AG09309 (cell line): ENCODE results near the gene MEX3C.

Experiments
- DNase-seq: peaks from one replicate; pipeline ENCODE4 v3.0.0-alpha.2; 2010; ENCODE audit warnings: low read depth
- H3K4me3 ChIP-seq: 2 replicates; pipeline ENCODE4 v1.5.1; 2011; ENCODE audit warnings: mild to moderate bottlenecking, low read depth, low read length, moderate library complexity; ENCODE audit not compliant: control insufficient read depth
- CTCF ChIP-seq: IDR thresholded peaks from 2 replicates; pipeline ENCODE4 v1.5.1; 2011; ENCODE audit warnings: mild to moderate bottlenecking, low read depth, low read length, inconsistent platforms; ENCODE audit not compliant: insufficient read depth, control insufficient read depth; ENCODE audit errors: missing control alignments

The MEX3C gene

GRCh38 chr18:51183372-51184090 lies 13.9 kb downstream of the MEX3C start:
- no peak for DNase-seq
- no peak overlapping the region for H3K4me3 ChIP-seq
- no peak for TF ChIP-seq CTCF

GRCh38 chr18:51182824-51183223 lies 14.7 kb downstream of the MEX3C start:
- DNase-seq = no peak
- H3K4me3 ChIP-seq = no peak overlapping the region
- no peak for TF ChIP-seq CTCF

GRCh38 chr18:51171625-51172259 lies 25.7 kb downstream of the MEX3C start:
- no peak overlapping the region for H3K4me3 ChIP-seq
- no peak for DNase-seq
- TF ChIP-seq CTCF = no peak

DNA sequence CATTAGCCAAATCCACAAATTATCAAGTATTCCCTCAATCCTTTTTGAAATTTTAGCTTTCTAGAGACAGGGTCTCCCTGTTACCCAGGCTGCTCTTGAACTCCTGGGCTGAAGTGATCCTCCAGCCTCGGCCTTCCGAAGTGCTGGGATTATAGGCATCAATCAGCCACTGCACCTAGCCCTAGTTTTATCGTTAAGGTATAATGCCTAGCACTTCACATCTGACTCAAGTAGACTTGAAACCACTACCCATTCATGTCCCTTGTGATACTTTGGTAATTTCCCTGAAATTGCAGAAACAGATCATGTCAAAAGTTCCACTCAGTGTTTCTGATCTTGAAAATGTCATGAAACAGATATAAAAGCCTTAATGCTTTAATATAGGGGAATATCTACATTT lies 26.3 kb downstream of the MEX3C start:
- no peak for TF ChIP-seq CTCF
- H3K4me3 ChIP-seq = no peak overlapping the region
- no peak for DNase-seq

GRCh38 chr18:51170664-51171063 lies 26.8 kb downstream of the MEX3C start:
- no peak for DNase-seq
- no peak for TF ChIP-seq CTCF
- H3K4me3 ChIP-seq = no peak overlapping the region

DNA sequence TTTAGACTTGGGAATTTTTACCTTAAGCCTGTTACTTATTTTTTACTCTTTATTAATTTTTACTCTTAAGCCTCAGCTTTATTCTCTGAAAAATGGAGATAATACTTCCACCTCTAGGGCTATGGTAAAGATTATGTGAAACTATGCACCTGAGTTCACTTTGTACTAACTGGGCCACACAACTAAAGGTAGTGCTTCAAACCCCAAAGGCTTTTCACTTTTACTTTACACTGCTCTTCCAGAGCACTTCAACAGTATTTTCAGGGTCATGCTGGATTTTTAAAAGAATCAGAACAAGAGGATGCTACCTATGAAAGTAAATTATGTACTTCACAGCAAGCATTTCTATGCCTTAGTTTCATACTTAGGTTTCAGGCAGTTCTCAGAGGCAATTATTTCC lies 27.8 kb downstream of the MEX3C start:
- no peak for DNase-seq
- no peak for TF ChIP-seq CTCF
- no peak overlapping the region for H3K4me3 ChIP-seq
